Upper lobe of left lung (tissue), 4 donors: ENCODE measurements around the gene C1orf185.
A peak's percentile ranks its signal among the peaks of the same experiment; 100 is the strongest.

Experiments
- EP300 ChIP-seq, 4 donors: sonication (generic); formaldehyde crosslinking; IDR thresholded peaks; one replicate each; pipeline ENCODE4 v1.5.1; 2017; ENCODE audit warnings: antibody characterized with exemption in 4 of 4, control low read depth in 2 of 4
- POLR2A ChIP-seq, 4 donors: fragments of 450-650 bp; IDR thresholded peaks; one replicate each; pipeline ENCODE4 v1.5.1; 2016 to 2017; ENCODE audit warnings: antibody characterized with exemption in 4 of 4, mild to moderate bottlenecking in 2 of 4
- POLR2AphosphoS5 ChIP-seq, 2 donors: sonication (generic); formaldehyde crosslinking; IDR thresholded peaks; one replicate each; pipeline ENCODE4 v1.5.1; 2017; ENCODE audit warnings: antibody characterized with exemption in 2 of 2
- TF ChIP-seq, protein P1 (sequence below), 6 experiments: fragments of 450-650 bp in 4 of 6; fragments of 200-600 bp in 2 of 6; sonication (generic) in 2 of 6; IDR thresholded peaks; one replicate each; pipeline ENCODE4 v1.5.1; 2016 to 2019; ENCODE audit warnings: antibody characterized with exemption in 6 of 6

- TF ChIP-seq, protein P1, sequence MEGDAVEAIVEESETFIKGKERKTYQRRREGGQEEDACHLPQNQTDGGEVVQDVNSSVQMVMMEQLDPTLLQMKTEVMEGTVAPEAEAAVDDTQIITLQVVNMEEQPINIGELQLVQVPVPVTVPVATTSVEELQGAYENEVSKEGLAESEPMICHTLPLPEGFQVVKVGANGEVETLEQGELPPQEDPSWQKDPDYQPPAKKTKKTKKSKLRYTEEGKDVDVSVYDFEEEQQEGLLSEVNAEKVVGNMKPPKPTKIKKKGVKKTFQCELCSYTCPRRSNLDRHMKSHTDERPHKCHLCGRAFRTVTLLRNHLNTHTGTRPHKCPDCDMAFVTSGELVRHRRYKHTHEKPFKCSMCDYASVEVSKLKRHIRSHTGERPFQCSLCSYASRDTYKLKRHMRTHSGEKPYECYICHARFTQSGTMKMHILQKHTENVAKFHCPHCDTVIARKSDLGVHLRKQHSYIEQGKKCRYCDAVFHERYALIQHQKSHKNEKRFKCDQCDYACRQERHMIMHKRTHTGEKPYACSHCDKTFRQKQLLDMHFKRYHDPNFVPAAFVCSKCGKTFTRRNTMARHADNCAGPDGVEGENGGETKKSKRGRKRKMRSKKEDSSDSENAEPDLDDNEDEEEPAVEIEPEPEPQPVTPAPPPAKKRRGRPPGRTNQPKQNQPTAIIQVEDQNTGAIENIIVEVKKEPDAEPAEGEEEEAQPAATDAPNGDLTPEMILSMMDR (IDR thresholded peaks at IDR 0.05), result no peak
- no peak for TF ChIP-seq POLR2A (IDR thresholded peaks at IDR 0.05)
- peak in 1 of 2 donors; percentile 44 for TF ChIP-seq POLR2AphosphoS5 (IDR thresholded peaks at IDR 0.05)
- peak in 1 of 4 donors; percentile 8 for TF ChIP-seq EP300 (IDR thresholded peaks at IDR 0.05)
These were observed 73.2 kb downstream of the C1orf185 start for GRCh38 chr1:51175278-51175677.
